A673 (cell line): ENCODE results near the gene RASA3. TPM values are rescaled to one million over a fixed set of nuclear protein-coding genes. Genes with fewer than 3 reads are reported as not detected.
A peak's percentile ranks its signal among the peaks of the same experiment; 100 is the strongest.

Experiments
- BruUV-seq: library from RNA; stranded (reverse); fragments of 400-500 nt; replicated peaks from 2 replicates; lab custom pipeline; 2021; lab: Mats Ljungman, UMichigan
- CTCF ChIA-PET: fragments of 300-600 bp; sonication (Branson Sonifier 250); formaldehyde crosslinking; loops from one replicate; lab custom pipeline; 2022; ENCODE audit warnings: antibody characterized with exemption; lab: Charles Lee
- POLR2A ChIA-PET: fragments of 300-600 bp; sonication (Branson Sonifier 250); formaldehyde crosslinking; loops from one replicate; lab custom pipeline; 2022; ENCODE audit warnings: antibody characterized with exemption; ENCODE audit not compliant: low non-redundant PET; lab: Charles Lee
- DNase-seq: peaks from one replicate; pipeline ENCODE4 v3.0.0-alpha.2; 2015; ENCODE audit warnings: low spot score
- H3K27ac ChIP-seq: fragments of 200-600 bp; sonication (generic); 2 replicates; pipeline ENCODE4 v1.5.1; 2016; ENCODE audit warnings: mixed run types, low read depth, mild to moderate bottlenecking, mixed read lengths, antibody characterized with exemption, low read length; ENCODE audit not compliant: poor library complexity, severe bottlenecking
- H3K27me3 ChIP-seq: fragments of 200-600 bp; sonication (generic); replicated peaks from 2 replicates; pipeline ENCODE4 v1.6.1; 2017; ENCODE audit warnings: mixed run types, low read depth, mild to moderate bottlenecking, mixed read lengths, antibody characterized with exemption, low read length; ENCODE audit not compliant: insufficient read depth, poor library complexity
- H3K36me3 ChIP-seq: fragments of 200-600 bp; sonication (generic); 2 replicates; pipeline ENCODE4 v1.6.1; 2016; ENCODE audit warnings: mixed run types, mild to moderate bottlenecking, mixed read lengths, antibody characterized with exemption, low read length; ENCODE audit not compliant: insufficient read depth, poor library complexity, severe bottlenecking
- H3K4me1 ChIP-seq: fragments of 200-600 bp; sonication (generic); 2 replicates; pipeline ENCODE4 v1.6.1; 2017; ENCODE audit warnings: mixed run types, mild to moderate bottlenecking, mixed read lengths, antibody characterized with exemption, low read length; ENCODE audit not compliant: insufficient read depth, poor library complexity, severe bottlenecking
- H3K4me3 ChIP-seq: fragments of 200-600 bp; sonication (generic); 2 replicates; pipeline ENCODE4 v1.5.1; 2016; ENCODE audit warnings: low read depth, mixed run types, mild to moderate bottlenecking, mixed read lengths, low read length; ENCODE audit not compliant: poor library complexity, severe bottlenecking
- H3K9me3 ChIP-seq: fragments of 200-600 bp; sonication (generic); 2 replicates; pipeline ENCODE4 v1.6.1; 2016; ENCODE audit warnings: mixed run types, low read depth, mild to moderate bottlenecking, mixed read lengths, antibody characterized with exemption, low read length; ENCODE audit not compliant: poor library complexity, severe bottlenecking
- EZH2 ChIP-seq: fragments of 200-600 bp; sonication (generic); IDR thresholded peaks from 2 replicates; pipeline ENCODE4 v1.6.1; 2017; ENCODE audit warnings: borderline replicate concordance, low read depth, mild to moderate bottlenecking, mixed read lengths, antibody characterized with exemption, low read length; ENCODE audit not compliant: poor library complexity, severe bottlenecking
- intact Hi-C: fragments of 100-400 bp; cut with micrococcal nuclease; formaldehyde crosslinking; loops from one replicate; pipeline ENCODE4 v1.10.0; 2022; ENCODE audit not compliant: unreplicated experiment
- total RNA-seq: library from RNA; stranded (reverse); gene quantifications from 2 replicates; pipeline ENCODE4 v1.2.3, GENCODE V29; 2021
- TF ChIP-seq, protein P1 (sequence below): fragments of 300-800, 200-600 bp; sonication (generic); conservative IDR thresholded peaks from 2 replicates; pipeline ENCODE4 v1.5.1; 2017; ENCODE audit warnings: low read depth, mild to moderate bottlenecking, antibody characterized with exemption, low read length, moderate library complexity, mixed read lengths

Gene RASA3
- total RNA-seq, 1 experiment from 2014 or later, result 22.1 TPM

- H3K4me1 ChIP-seq, result peaks cover 44% of the 10 kb centered on the region
- TF ChIP-seq EZH2, result no peak
- TF ChIP-seq, protein P1, sequence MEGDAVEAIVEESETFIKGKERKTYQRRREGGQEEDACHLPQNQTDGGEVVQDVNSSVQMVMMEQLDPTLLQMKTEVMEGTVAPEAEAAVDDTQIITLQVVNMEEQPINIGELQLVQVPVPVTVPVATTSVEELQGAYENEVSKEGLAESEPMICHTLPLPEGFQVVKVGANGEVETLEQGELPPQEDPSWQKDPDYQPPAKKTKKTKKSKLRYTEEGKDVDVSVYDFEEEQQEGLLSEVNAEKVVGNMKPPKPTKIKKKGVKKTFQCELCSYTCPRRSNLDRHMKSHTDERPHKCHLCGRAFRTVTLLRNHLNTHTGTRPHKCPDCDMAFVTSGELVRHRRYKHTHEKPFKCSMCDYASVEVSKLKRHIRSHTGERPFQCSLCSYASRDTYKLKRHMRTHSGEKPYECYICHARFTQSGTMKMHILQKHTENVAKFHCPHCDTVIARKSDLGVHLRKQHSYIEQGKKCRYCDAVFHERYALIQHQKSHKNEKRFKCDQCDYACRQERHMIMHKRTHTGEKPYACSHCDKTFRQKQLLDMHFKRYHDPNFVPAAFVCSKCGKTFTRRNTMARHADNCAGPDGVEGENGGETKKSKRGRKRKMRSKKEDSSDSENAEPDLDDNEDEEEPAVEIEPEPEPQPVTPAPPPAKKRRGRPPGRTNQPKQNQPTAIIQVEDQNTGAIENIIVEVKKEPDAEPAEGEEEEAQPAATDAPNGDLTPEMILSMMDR, result no peak
- no peaks in the 10 kb centered on the region for H3K36me3 ChIP-seq
- H3K9me3 ChIP-seq, result no peaks in the 10 kb centered on the region
- intact Hi-C loops, result no loop called here
- BruUV-seq, result no TSS peak
- ChIA-PET CTCF (no interaction called here), POLR2A (no interaction called here)
- no peaks in the 10 kb centered on the region for H3K27me3 ChIP-seq
- H3K27ac ChIP-seq, result peak overlapping the region; percentile 78
- DNase-seq, result no peak
- no peak overlapping the region for H3K4me3 ChIP-seq
Measured at GRCh38 chr13:114121031-114121430, 11.4 kb downstream of the RASA3 start.

- no peak for TF ChIP-seq EZH2
- TF ChIP-seq, protein P1, result no peak
Measured at GRCh38 chr13:114120591-114121011, 11.8 kb downstream of the RASA3 start.

GRCh38 chr13:114119196-114119595 is 13.2 kb downstream of the RASA3 start:
- no TSS peak for BruUV-seq
- Histone ChIP-seq H3K4me1 (peaks cover 49% of the 10 kb centered on the region), H3K36me3 (no peaks in the 10 kb centered on the region), H3K4me3 (peak overlapping the region; percentile 13), H3K27me3 (no peaks in the 10 kb centered on the region), H3K9me3 (no peaks in the 10 kb centered on the region), H3K27ac (peak overlapping the region; percentile 74)
- DNase-seq, result peak; percentile 89
- ChIA-PET POLR2A (no interaction called here), CTCF (no interaction called here)
- intact Hi-C loops, result loop anchor here (10.0 kb wide), 1 partner anchor 54 kb away; no protein-coding TSS in a partner anchor
- TF ChIP-seq, protein P1, result no peak
- TF ChIP-seq EZH2, result no peak

More at GRCh38 chr13:114120591-114121011, 11.8 kb downstream of the RASA3 start:
- H3K27me3 ChIP-seq, result no peaks in the 10 kb centered on the region
- no peak for DNase-seq
- peak overlapping the region; percentile 78 for H3K27ac ChIP-seq
- H3K4me3 ChIP-seq, result no peak overlapping the region
- ChIA-PET CTCF (no interaction called here), POLR2A (no interaction called here)
- peaks cover 48% of the 10 kb centered on the region for H3K4me1 ChIP-seq
- no TSS peak for BruUV-seq
- H3K9me3 ChIP-seq, result no peaks in the 10 kb centered on the region
- H3K36me3 ChIP-seq, result no peaks in the 10 kb centered on the region
- intact Hi-C loops, result no loop called here
